Tibial nerve (tissue), 4 donors: Measurements from ENCODE around the gene DMBX1. TPM values are rescaled to one million over a fixed set of nuclear protein-coding genes. Genes with fewer than 3 reads are reported as not detected.

Source experiments
- DNase-seq, 2 donors: peaks; one replicate each; pipeline ENCODE4 v3.0.0-alpha.2; 2019; ENCODE audit warnings: low spot score in 2 of 2
- H3K27ac ChIP-seq, 4 donors: fragments of 200-600 bp; sonication (generic) in 3 of 4; one replicate each; pipeline ENCODE4 v1.5.1; 2017 to 2019; ENCODE audit warnings: mild to moderate bottlenecking in 1 of 4
- H3K27me3 ChIP-seq, 2 donors: fragments of 200-600 bp; sonication (generic) in 1 of 2; one replicate each; pipeline versions ENCODE4 v1.5.1 to v1.6.0; 2017 to 2019
- H3K36me3 ChIP-seq, 3 donors: fragments of 200-600 bp; sonication (generic); one replicate each; pipeline ENCODE4 v1.5.1; 2018 to 2019
- H3K4me1 ChIP-seq, 4 donors: fragments of 200-600 bp; sonication (generic) in 3 of 4; one replicate each; pipeline ENCODE4 v1.5.1; 2017 to 2019
- H3K4me3 ChIP-seq, 4 donors: fragments of 200-600 bp; sonication (generic) in 3 of 4; one replicate each; pipeline ENCODE4 v1.5.1; 2017 to 2019; ENCODE audit warnings: mild to moderate bottlenecking in 1 of 4, moderate library complexity in 1 of 4
- H3K9me3 ChIP-seq, 4 donors: fragments of 200-600 bp; sonication (generic) in 3 of 4; one replicate each; pipeline ENCODE4 v1.5.1; 2017 to 2019
- EP300 ChIP-seq, 2 donors: sonication (generic); formaldehyde crosslinking; IDR thresholded peaks; one replicate each; pipeline ENCODE4 v1.6.1; 2017; ENCODE audit warnings: antibody characterized with exemption in 2 of 2, mild to moderate bottlenecking in 1 of 2
- POLR2A ChIP-seq, 2 donors: fragments of 450-650 bp; IDR thresholded peaks; one replicate each; pipeline ENCODE4 v1.6.1; 2017; ENCODE audit warnings: antibody characterized with exemption in 2 of 2, mild to moderate bottlenecking in 2 of 2, moderate library complexity in 2 of 2
- WGBS, 2 donors: methylation state at CpG; one replicate each; pipeline ENCODE4 v1.1.5; 2018; 5-methylcytosine and 5-hydroxymethylcytosine counted together
- total RNA-seq, 4 donors: library from RNA; depleted of rRNA; stranded (reverse); fragments of >200 nt; gene quantifications; one replicate each; pipeline ENCODE4 v1.1.0, GENCODE V29; 2016
- TF ChIP-seq, protein P1 (sequence below), 5 experiments: fragments of 200-600 bp in 3 of 5; fragments of 450-650 bp in 2 of 5; sonication (generic) in 3 of 5; IDR thresholded peaks; one replicate each; pipeline ENCODE4 v1.5.1; 2016 to 2019; ENCODE audit warnings: antibody characterized with exemption in 5 of 5, mild to moderate bottlenecking in 3 of 5, moderate library complexity in 2 of 5

Gene DMBX1
- total RNA-seq, 4 donors from 2014 or later, result not detected

DNA sequence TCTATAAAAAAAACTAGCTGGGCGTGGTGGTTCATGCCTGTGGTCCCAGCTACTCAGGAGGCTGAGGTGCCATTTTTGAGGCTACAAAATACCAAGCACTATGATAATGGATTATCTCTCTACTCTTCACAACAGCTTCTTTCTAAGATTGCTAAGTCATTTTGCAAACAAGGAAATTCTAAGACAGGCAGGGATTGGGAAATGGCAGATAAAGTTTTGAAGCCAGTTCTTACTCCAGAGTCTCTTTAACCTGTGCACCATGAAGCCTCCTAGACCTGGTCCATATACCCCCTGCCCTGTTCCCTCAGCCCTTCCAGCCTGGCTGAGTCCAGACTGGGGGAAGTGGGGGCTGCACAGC, 39.5 kb upstream of the DMBX1 start:
- no peak for TF ChIP-seq POLR2A (IDR thresholded peaks at IDR 0.05)
- no peak for TF ChIP-seq EP300 (IDR thresholded peaks at IDR 0.05)
- TF ChIP-seq, protein P1, sequence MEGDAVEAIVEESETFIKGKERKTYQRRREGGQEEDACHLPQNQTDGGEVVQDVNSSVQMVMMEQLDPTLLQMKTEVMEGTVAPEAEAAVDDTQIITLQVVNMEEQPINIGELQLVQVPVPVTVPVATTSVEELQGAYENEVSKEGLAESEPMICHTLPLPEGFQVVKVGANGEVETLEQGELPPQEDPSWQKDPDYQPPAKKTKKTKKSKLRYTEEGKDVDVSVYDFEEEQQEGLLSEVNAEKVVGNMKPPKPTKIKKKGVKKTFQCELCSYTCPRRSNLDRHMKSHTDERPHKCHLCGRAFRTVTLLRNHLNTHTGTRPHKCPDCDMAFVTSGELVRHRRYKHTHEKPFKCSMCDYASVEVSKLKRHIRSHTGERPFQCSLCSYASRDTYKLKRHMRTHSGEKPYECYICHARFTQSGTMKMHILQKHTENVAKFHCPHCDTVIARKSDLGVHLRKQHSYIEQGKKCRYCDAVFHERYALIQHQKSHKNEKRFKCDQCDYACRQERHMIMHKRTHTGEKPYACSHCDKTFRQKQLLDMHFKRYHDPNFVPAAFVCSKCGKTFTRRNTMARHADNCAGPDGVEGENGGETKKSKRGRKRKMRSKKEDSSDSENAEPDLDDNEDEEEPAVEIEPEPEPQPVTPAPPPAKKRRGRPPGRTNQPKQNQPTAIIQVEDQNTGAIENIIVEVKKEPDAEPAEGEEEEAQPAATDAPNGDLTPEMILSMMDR (IDR thresholded peaks at IDR 0.05), result no peak
- H3K36me3 ChIP-seq, result no peaks in the 10 kb centered on the region
- H3K27me3 ChIP-seq, result peaks cover 0 to 85% of the 10 kb centered on the region in 2 donors
- H3K4me1 ChIP-seq, result peaks cover 0 to 17% (median 2%) of the 10 kb centered on the region in 4 donors
- no peak overlapping the region for H3K27ac ChIP-seq
- no peak overlapping the region for H3K4me3 ChIP-seq
- WGBS, 2 donors, result 93 to 95% methylated on average over 1 of the region's 1 CpG
- no peaks in the 10 kb centered on the region for H3K9me3 ChIP-seq
- no peak for DNase-seq

DNA sequence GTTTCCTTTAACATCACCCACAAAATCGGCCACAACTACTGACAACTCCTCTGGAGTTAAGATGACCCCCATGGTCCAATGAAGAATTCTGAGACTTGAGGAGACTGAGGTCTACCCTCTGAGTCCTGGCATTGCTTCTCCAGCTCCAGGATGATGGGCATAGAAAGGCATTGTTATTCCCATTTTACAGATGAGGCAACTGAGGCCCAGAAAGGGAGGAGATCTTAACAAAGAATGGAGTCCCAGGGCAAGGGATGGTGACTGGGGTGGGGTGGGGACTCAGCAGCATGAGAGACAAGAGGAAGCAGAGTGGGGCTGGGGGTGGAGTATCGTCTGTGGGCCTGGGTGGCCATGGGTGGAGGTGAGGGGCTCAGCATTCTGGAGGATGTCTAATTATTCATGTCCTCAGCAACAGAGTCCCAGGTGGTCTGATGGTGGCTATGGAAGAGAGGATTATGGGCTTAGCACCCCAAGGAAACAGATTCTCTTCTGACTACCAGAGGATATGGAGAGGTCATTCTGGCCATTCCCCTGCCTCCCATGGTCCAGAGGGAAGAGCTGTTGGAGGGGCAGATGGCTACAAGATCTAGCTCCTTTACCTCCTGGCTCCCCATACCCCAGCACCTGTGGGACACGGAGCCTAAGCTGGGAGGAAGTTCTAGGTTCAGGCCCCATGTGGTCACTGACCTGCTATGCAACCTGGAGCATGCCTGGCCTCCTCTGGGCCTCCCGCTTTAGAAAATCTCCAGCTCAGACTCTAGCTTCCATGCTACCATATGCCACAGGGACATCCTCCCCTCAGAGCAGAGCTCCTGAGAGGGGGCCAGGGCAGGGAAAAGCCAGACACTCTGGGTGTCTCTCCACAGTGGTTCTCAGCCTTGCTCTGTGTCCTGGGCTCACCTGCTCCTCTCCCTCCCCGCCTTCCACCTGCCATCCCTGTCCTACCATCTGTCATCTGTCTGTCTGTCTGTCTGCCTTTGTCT, 37.4 kb upstream of the DMBX1 start:
- peaks cover 0 to 76% of the 10 kb centered on the region in 2 donors for H3K27me3 ChIP-seq
- no peaks in the 10 kb centered on the region for H3K36me3 ChIP-seq
- TF ChIP-seq EP300 (IDR thresholded peaks at IDR 0.05) (no peak), POLR2A (IDR thresholded peaks at IDR 0.05) (no peak)
- TF ChIP-seq, protein P1 (IDR thresholded peaks at IDR 0.05), result no peak
- H3K4me1 ChIP-seq, result peaks cover 0 to 14% (median 2%) of the 10 kb centered on the region in 4 donors
- no peak overlapping the region for H3K4me3 ChIP-seq
- H3K9me3 ChIP-seq, result no peaks in the 10 kb centered on the region
- WGBS, 2 donors, result 67 to 78% methylated on average over 5 of the region's 5 CpGs
- DNase-seq, result no peak
- H3K27ac ChIP-seq, result no peak overlapping the region

DNA sequence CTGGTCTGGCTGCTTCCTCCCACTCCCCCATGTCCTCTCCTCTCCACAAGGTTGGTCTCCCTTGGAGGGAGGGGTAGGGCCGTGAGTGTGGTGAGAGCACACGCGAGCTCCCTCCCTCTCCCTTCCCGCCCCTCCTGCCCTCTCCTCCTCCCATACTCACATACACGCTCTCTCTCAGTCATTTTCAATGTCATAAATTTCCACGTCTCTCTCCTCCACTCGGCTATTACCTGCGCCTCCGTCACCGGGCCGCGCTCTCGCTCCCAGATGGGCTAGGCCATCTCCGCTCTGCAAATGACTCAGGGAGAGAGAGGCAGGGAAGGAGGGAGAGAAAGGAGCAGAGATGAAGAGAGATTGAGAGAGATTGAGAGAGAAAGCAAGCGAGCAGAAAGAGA, 36.7 kb upstream of the DMBX1 start:
- no peak overlapping the region for H3K27ac ChIP-seq
- DNase-seq, result no peak
- H3K9me3 ChIP-seq, result no peaks in the 10 kb centered on the region
- H3K36me3 ChIP-seq, result no peaks in the 10 kb centered on the region
- no peak overlapping the region for H3K4me3 ChIP-seq
- TF ChIP-seq EP300 (IDR thresholded peaks at IDR 0.05) (no peak), POLR2A (IDR thresholded peaks at IDR 0.05) (no peak)
- TF ChIP-seq, protein P1 (IDR thresholded peaks at IDR 0.05), result no peak
- 37 to 46% methylated on average over 15 of the region's 15 CpGs for WGBS, 2 donors
- peaks cover 0 to 8% (median 2%) of the 10 kb centered on the region in 4 donors for H3K4me1 ChIP-seq
- H3K27me3 ChIP-seq, result peaks cover 0 to 69% of the 10 kb centered on the region in 2 donors

DNA sequence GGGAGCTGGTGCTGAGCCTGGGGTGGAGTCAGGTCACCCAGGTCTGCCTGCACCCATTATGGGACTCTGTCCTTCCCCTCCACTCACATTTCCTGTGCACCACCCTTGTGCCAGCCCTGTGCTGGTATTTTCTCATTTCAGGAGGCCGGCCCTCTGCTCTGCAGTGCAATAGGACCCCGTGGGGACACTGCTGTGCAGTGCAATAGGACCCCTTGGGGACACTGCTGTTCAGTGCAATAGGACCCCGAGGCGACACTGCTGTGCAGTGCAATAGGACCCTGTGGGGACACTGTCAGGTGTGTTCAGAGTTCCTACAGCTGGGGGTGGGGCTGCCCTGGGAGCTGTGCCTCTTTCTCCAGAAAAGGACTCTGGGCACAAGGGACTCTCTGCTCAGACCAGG, 36.2 kb upstream of the DMBX1 start:
- TF ChIP-seq POLR2A (IDR thresholded peaks at IDR 0.05) (no peak), EP300 (IDR thresholded peaks at IDR 0.05) (no peak)
- TF ChIP-seq, protein P1 (IDR thresholded peaks at IDR 0.05), result no peak
- Histone ChIP-seq H3K9me3 (no peaks in the 10 kb centered on the region), H3K4me1 (peaks cover 0 to 5% (median under 1%) of the 10 kb centered on the region in 4 donors), H3K4me3 (no peak overlapping the region), H3K27ac (no peak overlapping the region), H3K36me3 (no peaks in the 10 kb centered on the region), H3K27me3 (peaks cover 0 to 65% of the 10 kb centered on the region in 2 donors)
- 53 to 62% methylated on average over 4 of the region's 4 CpGs for WGBS, 2 donors
- no peak for DNase-seq

DNA sequence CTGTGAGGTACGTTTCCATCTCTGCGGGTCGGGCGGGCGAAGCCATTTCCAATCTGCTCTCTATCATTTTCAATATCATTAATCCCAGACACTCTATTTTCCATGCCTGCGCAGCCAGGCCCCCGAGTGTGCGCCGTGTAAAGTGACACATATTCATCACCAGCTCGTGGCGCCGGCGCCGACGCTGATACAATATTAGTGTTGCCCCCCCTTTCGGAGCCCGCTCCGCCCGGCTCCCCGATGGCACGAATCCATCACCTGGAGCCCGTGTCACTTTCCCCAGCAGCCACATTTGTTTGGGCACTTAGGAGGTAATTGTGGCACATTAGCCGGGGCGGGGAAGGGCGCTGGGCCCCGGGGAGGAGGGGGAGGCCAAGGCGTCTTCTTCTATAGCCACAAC, 33.7 kb upstream of the DMBX1 start:
- no peak overlapping the region for H3K4me3 ChIP-seq
- H3K4me1 ChIP-seq, result no peaks in the 10 kb centered on the region
- H3K27ac ChIP-seq, result no peak overlapping the region
- H3K27me3 ChIP-seq, result peaks cover 0 to 45% of the 10 kb centered on the region in 2 donors
- no peaks in the 10 kb centered on the region for H3K9me3 ChIP-seq
- no peaks in the 10 kb centered on the region for H3K36me3 ChIP-seq
- 86 to 92% methylated on average over 27 of the region's 27 CpGs for WGBS, 2 donors
- no peak for DNase-seq
- TF ChIP-seq EP300 (IDR thresholded peaks at IDR 0.05) (no peak), POLR2A (IDR thresholded peaks at IDR 0.05) (no peak)
- TF ChIP-seq, protein P1 (IDR thresholded peaks at IDR 0.05), result no peak
